KMS-11 (cell line): ENCODE data around the gene AHCY.
"Not testable (repeated sequence)": the region's sequence is repeated elsewhere in the genome, so short reads cannot be mapped to it uniquely, and the experiment has no call there.

Experiments
- H2AFZ ChIP-seq: fragments of 200-600 bp; sonication (generic); 2 replicates; pipeline ENCODE4 v1.6.1; 2016; ENCODE audit warnings: antibody characterized with exemption, mixed run types, low read depth
- H3K27ac ChIP-seq: fragments of 200-600 bp; sonication (generic); 2 replicates; pipeline ENCODE4 v1.6.1; 2016; ENCODE audit warnings: mild to moderate bottlenecking, mixed run types
- H3K27me3 ChIP-seq: fragments of 200-600 bp; sonication (generic); 2 replicates; pipeline ENCODE4 v1.6.1; 2017; ENCODE audit warnings: mild to moderate bottlenecking, low read depth, mixed run types, moderate library complexity; ENCODE audit not compliant: insufficient read depth
- H3K36me3 ChIP-seq: fragments of 200-600 bp; sonication (generic); 2 replicates; pipeline ENCODE4 v1.6.1; 2017; ENCODE audit warnings: mild to moderate bottlenecking, mixed run types; ENCODE audit not compliant: insufficient read depth
- H3K4me1 ChIP-seq: fragments of 200-600 bp; sonication (generic); 2 replicates; pipeline ENCODE4 v1.6.1; 2016; ENCODE audit warnings: mild to moderate bottlenecking, low read depth, mixed run types; ENCODE audit not compliant: poor library complexity, severe bottlenecking
- H3K4me2 ChIP-seq: fragments of 200-600 bp; sonication (generic); 2 replicates; pipeline ENCODE4 v1.7.0; 2016; ENCODE audit warnings: mild to moderate bottlenecking, mixed run types
- H3K4me3 ChIP-seq: fragments of 200-600 bp; sonication (generic); IDR thresholded peaks from 2 replicates; pipeline ENCODE4 v1.6.1; 2017; ENCODE audit warnings: low read depth, low read length, mixed read lengths; ENCODE audit not compliant: insufficient read depth
- H3K79me2 ChIP-seq: fragments of 200-600 bp; sonication (generic); 2 replicates; pipeline ENCODE4 v1.6.1; 2016; ENCODE audit warnings: low read depth, mixed run types; ENCODE audit not compliant: insufficient read depth
- H3K9ac ChIP-seq: fragments of 200-600 bp; sonication (generic); 2 replicates; pipeline ENCODE4 v1.6.1; 2016; ENCODE audit warnings: mild to moderate bottlenecking, mixed run types
- H4K20me1 ChIP-seq: fragments of 200-600 bp; sonication (generic); 2 replicates; pipeline ENCODE4 v1.6.1; 2016; ENCODE audit warnings: mild to moderate bottlenecking, mixed run types; ENCODE audit not compliant: insufficient read depth
- TF ChIP-seq, protein P1 (sequence below): fragments of 200-600 bp; sonication (generic); conservative IDR thresholded peaks from 2 replicates; pipeline ENCODE4 v1.6.1; 2017; ENCODE audit warnings: low read depth, mild to moderate bottlenecking, antibody characterized with exemption, low read length, moderate library complexity, mixed read lengths

AHCY gene

GRCh38 chr20:34290471-34290870, 12.7 kb downstream of the AHCY start:
- Histone ChIP-seq H3K4me3 (no peak overlapping the region), H2AFZ (no peak overlapping the region), H4K20me1 (no peaks in the 10 kb centered on the region), H3K27ac (no peak overlapping the region), H3K4me2 (no peak overlapping the region), H3K4me1 (no peaks in the 10 kb centered on the region), H3K36me3 (peaks cover 15% of the 10 kb centered on the region; the same call in 1 of the 2 replicates), H3K79me2 (peaks cover 9% of the 10 kb centered on the region; the same call in 1 of the 2 replicates), H3K9ac (no peak overlapping the region), H3K27me3 (no peaks in the 10 kb centered on the region)
- TF ChIP-seq, protein P1, sequence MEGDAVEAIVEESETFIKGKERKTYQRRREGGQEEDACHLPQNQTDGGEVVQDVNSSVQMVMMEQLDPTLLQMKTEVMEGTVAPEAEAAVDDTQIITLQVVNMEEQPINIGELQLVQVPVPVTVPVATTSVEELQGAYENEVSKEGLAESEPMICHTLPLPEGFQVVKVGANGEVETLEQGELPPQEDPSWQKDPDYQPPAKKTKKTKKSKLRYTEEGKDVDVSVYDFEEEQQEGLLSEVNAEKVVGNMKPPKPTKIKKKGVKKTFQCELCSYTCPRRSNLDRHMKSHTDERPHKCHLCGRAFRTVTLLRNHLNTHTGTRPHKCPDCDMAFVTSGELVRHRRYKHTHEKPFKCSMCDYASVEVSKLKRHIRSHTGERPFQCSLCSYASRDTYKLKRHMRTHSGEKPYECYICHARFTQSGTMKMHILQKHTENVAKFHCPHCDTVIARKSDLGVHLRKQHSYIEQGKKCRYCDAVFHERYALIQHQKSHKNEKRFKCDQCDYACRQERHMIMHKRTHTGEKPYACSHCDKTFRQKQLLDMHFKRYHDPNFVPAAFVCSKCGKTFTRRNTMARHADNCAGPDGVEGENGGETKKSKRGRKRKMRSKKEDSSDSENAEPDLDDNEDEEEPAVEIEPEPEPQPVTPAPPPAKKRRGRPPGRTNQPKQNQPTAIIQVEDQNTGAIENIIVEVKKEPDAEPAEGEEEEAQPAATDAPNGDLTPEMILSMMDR: no peak

DNA sequence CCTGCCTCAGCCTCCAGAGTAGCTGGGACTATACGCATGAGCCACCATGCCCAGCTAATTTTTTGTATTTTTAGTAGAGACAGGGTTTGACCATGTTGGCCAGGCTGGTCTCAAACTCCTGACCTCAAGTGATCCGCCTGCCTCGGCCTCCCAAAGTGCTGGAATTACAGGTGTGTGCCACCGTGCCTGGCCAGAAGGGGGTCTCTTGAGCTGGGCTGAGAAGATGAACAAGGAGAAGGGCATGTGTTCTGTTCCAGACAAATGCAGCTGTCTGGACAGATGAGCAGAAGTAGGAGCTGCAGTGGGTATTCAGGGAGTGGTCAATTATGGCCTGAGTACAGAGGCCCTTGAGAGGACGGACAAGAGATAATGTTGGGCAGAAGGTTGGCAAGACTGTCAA, 15.7 kb downstream of the AHCY start:
- peaks cover 15% of the 10 kb centered on the region; the same call in 1 of the 2 replicates for H3K36me3 ChIP-seq
- H4K20me1 ChIP-seq, H3K9ac ChIP-seq, H3K4me2 ChIP-seq, H3K27me3 ChIP-seq, H3K4me3 ChIP-seq, H2AFZ ChIP-seq, H3K4me1 ChIP-seq, H3K79me2 ChIP-seq, H3K27ac ChIP-seq: not testable (repeated sequence)

- H3K4me1 ChIP-seq: no peaks in the 10 kb centered on the region
- no peak overlapping the region for H3K4me2 ChIP-seq
- no peak overlapping the region for H3K27ac ChIP-seq
- H3K9ac ChIP-seq: no peak overlapping the region
- TF ChIP-seq, protein P1: no peak
- H3K4me3 ChIP-seq: no peak overlapping the region
- peaks cover 12% of the 10 kb centered on the region; the same call in 1 of the 2 replicates for H3K36me3 ChIP-seq
- no peak overlapping the region for H2AFZ ChIP-seq
- H3K79me2 ChIP-seq: no peaks in the 10 kb centered on the region
- no peaks in the 10 kb centered on the region for H3K27me3 ChIP-seq
- no peaks in the 10 kb centered on the region for H4K20me1 ChIP-seq
Measured at GRCh38 chr20:34285450-34285849, 17.7 kb downstream of the AHCY start.

- no peak overlapping the region for H3K4me3 ChIP-seq
- H3K79me2 ChIP-seq: no peaks in the 10 kb centered on the region
- H3K9ac ChIP-seq: no peak overlapping the region
- no peaks in the 10 kb centered on the region for H4K20me1 ChIP-seq
- no peaks in the 10 kb centered on the region for H3K4me1 ChIP-seq
- H2AFZ ChIP-seq: no peak overlapping the region
- no peak overlapping the region for H3K4me2 ChIP-seq
- TF ChIP-seq, protein P1: no peak
- H3K27ac ChIP-seq: no peak overlapping the region
- H3K36me3 ChIP-seq: peaks cover 10% of the 10 kb centered on the region; the same call in 1 of the 2 replicates
- no peaks in the 10 kb centered on the region for H3K27me3 ChIP-seq
Measured at GRCh38 chr20:34283844-34284243, 19.3 kb downstream of the AHCY start.

DNA sequence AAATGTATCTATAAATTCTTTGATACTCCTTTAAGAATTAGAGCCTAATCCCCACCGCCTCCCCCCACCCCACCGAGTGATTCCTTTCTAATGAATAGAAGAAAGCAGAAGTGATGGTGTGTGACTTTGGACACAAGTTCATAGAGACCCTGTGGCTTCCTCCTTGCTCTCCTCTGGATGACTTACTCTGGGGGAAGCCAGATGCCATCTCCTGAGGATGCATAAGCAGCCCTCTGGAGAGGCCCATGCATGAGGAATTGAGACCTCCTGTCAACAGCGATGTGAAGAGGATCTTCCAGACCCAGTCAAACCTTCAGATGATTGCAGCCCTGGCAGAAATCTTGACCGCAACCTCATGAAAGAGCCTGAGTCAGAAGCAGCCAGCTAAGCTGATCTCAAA, 21.1 kb downstream of the AHCY start:
- Histone ChIP-seq H3K79me2 (no peaks in the 10 kb centered on the region), H3K27ac (no peak overlapping the region), H3K4me3 (no peak overlapping the region), H3K9ac (no peak overlapping the region), H3K27me3 (no peaks in the 10 kb centered on the region), H4K20me1 (no peaks in the 10 kb centered on the region), H2AFZ (no peak overlapping the region), H3K4me1 (no peaks in the 10 kb centered on the region), H3K4me2 (no peak overlapping the region), H3K36me3 (peaks cover 5% of the 10 kb centered on the region; the same call in 1 of the 2 replicates)
- TF ChIP-seq, protein P1: no peak
